Middle frontal gyrus (tissue), 1 donor: ENCODE results near the gene CAPNS1.
A peak's percentile ranks its signal among the peaks of the same experiment; 100 is the strongest.
"Not testable (repeated sequence)": the region's sequence is repeated elsewhere in the genome, so short reads cannot be mapped to it uniquely, and the experiment has no call there.

Experiments used
- DNase-seq: peaks from one replicate; pipeline ENCODE4 v3.0.0-alpha.2; 2015; ENCODE audit warnings: low spot score; ENCODE audit errors: extremely low spot score

The CAPNS1 gene

DNA sequence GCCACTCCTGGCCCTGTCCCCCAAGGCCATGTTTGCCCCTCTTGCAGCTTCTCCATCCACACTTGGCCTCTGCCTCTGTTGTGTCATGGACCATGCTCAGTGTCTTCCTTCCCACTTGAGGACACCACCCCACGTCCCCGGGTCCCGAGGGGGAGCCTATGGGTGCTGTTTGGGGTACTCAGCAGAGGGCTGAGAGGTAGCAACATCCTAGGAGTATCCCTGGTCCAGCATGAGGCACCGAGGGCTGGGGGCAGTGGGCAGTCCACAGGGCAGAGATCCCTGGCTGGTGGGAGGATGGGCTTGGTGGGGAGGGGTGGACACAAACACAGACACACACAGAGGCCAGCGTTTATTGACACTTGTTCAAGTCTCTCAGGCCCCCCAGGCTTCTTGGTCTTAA, 10.7 kb downstream of the CAPNS1 start:
- DNase-seq = no peak

GRCh38 chr19:36151144-36152018, 11.5 kb downstream of the CAPNS1 start:
- no peak for DNase-seq

DNA sequence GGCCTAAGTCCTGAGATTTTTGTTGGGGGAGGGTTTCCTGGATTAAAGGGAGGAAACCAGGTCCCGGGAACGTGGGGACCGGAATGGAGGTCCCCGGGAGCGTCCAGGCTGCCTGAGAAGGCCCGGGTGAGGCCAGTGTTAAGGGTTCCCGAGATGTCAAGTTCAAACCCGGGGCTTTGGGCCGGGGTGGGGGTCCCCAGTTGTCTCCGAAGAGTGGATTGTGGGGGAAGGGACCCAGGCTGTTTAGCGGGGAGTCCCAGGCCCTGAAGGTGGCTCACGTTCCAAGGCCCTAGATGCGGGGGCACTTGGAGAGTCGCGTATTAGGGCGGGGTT, 12.1 kb downstream of the CAPNS1 start:
- DNase-seq = no peak

- no peak for DNase-seq
Observed at GRCh38 chr19:36152352-36153091, 12.7 kb downstream of the CAPNS1 start, which contains the start of gene COX7A1. COX7A1 (minus strand) TSS chr19:36152447; CDS start chr19:36152407, 40 bp downstream.

- no peak for DNase-seq
Observed at GRCh38 chr19:36153126-36153525, 13.3 kb downstream of the CAPNS1 start.

GRCh38 chr19:36160821-36161596, 21.1 kb downstream of the CAPNS1 start:
- no peak for DNase-seq

GRCh38 chr19:36163813-36164212, 23.9 kb downstream of the CAPNS1 start:
- DNase-seq = no peak

DNA sequence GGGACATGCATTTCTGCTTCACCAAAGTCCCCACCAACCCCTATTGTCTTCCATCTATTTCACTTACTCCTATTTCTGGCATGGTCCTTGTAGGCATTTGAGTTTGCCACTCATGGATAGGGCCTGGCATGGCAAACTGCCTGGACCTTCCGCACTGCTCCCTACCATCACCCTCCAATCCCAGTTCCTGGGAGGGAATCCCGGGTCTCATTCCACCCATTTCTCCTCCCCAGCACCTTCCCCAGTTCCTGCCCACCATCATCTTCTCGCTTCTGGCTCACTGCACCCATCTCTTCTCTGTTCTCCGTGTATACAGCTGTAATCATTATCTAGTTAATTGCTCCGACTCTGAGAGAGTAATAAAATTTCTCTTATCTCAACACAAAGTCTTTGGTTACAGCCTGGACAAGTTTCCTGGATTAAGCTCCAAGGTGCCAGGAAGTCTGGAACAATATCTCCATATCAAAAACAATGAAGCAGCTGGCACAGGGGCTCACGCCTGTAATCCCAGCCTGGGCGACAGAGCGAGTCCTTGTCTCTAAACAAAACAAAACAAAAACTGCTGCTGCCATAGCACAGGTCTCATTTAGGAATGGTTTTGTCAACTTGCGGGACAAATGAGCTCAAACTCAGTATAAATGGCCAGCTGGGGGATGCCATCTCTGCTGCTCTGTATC, 29.4 kb downstream of the CAPNS1 start:
- no peak for DNase-seq

GRCh38 chr19:36172852-36173251, 33.0 kb downstream of the CAPNS1 start:
- DNase-seq = no peak

DNA sequence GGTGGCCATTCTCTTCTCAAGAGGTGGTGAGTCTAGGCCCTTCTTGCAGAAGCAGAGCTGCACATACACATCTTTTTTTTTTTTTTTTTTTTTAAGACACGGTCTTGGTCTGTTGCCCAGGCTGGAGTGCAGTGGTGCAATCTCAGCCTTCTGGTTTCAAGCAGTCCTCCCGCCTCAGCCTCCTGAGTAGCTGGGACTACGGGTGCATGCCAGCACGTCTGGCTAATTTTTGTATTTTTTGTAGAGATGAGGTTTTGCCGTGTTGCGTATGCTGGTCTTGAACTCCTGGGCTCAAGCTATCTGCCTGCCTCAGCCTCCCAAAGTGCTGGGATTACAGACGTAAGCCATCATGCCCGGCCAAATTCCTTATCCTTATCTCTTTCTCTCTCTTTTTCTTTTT, 34.0 kb downstream of the CAPNS1 start:
- not testable (repeated sequence) for DNase-seq

GRCh38 chr19:36179077-36179476, 39.2 kb downstream of the CAPNS1 start:
- DNase-seq = not testable (repeated sequence)

GRCh38 chr19:36182612-36183244, 42.9 kb downstream of the CAPNS1 start:
- DNase-seq = no peak

DNA sequence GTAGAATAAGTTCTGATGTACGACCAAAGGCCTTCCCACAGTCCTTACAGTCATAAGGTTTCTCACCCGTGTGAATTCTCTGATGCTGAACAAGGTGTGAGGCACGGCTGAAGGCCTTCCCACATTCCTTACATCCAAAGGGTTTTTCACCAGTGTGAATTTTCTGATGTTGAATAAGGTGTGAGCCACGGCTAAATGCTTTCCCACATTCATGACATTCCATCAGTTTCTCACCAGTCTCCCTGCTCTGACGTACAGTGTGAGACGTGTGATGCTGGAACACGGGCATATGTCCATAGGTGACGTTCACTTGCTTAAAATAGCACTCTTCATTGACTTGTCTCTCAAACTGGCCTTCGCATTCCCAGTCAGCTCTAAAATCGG, 43.4 kb downstream of the CAPNS1 start:
- no peak for DNase-seq

- DNase-seq = not testable (repeated sequence)
Observed at GRCh38 chr19:36186722-36187121, 46.9 kb downstream of the CAPNS1 start.

- DNase-seq = no peak
Observed at GRCh38 chr19:36196249-36196648, 56.4 kb downstream of the CAPNS1 start.

- DNase-seq = peak; percentile 21
Observed at GRCh38 chr19:36198119-36198518, 58.3 kb downstream of the CAPNS1 start.
